Common myeloid progenitor, CD34-positive (primary cell): Measurements from ENCODE around the gene LRRC43.

Experiments used
- CTCF ChIA-PET: fragments of 350-600 bp; sonication (Branson Sonifier 250); formaldehyde crosslinking; loops from one replicate; lab custom pipeline; 2021; ENCODE audit warnings: antibody characterized with exemption; lab: Charles Lee
- POLR2A ChIA-PET: fragments of 350-600 bp; sonication (Branson Sonifier 250); formaldehyde crosslinking; loops from one replicate; lab custom pipeline; 2021; ENCODE audit warnings: antibody characterized with exemption; lab: Charles Lee
- DNase-seq, 3 donors: peaks; one replicate each; pipeline versions ENCODE4 v3.0.0 to v3.0.0-alpha.2; 2013
- H3K27ac ChIP-seq, 2 experiments: 1 replicate in 1 of 2; 2 replicates in 1 of 2; pipeline ENCODE4 v1.7.0; 2013; ENCODE audit warnings: inconsistent platforms in 2 of 2, low read length in 2 of 2, mild to moderate bottlenecking in 2 of 2, low read depth in 1 of 2, moderate library complexity in 1 of 2; ENCODE audit not compliant: severe bottlenecking in 2 of 2, insufficient read depth in 1 of 2, poor library complexity in 1 of 2
- H3K27me3 ChIP-seq, 5 experiments: replicated peaks in 2 of 5; 1 replicate in 3 of 5; 2 replicates in 2 of 5; pipeline versions ENCODE4 v1.6.1 to v1.7.0; 2013; ENCODE audit warnings: low read length in 4 of 5, mild to moderate bottlenecking in 2 of 5, moderate library complexity in 2 of 5, inconsistent platforms in 1 of 5; ENCODE audit not compliant: insufficient read depth in 5 of 5, control insufficient read depth in 4 of 5
- H3K36me3 ChIP-seq, 4 experiments: 1 replicate in 2 of 4; 2 replicates in 2 of 4; pipeline versions ENCODE4 v1.6.1 to v1.7.0; 2013; ENCODE audit warnings: low read length in 3 of 4, control low read depth in 1 of 4, mild to moderate bottlenecking in 1 of 4; ENCODE audit not compliant: control insufficient read depth in 4 of 4, insufficient read depth in 4 of 4
- H3K4me1 ChIP-seq, 4 experiments: 1 replicate in 3 of 4; 2 replicates in 1 of 4; pipeline versions ENCODE4 v1.6.1 to v1.7.1; 2013; ENCODE audit warnings: low read length in 3 of 4, mild to moderate bottlenecking in 3 of 4, control low read depth in 1 of 4, inconsistent platforms in 1 of 4, moderate library complexity in 1 of 4; ENCODE audit not compliant: control insufficient read depth in 4 of 4, insufficient read depth in 4 of 4; ENCODE audit errors: control extremely low read depth in 1 of 4
- H3K4me3 ChIP-seq, 7 experiments: 1 replicate in 4 of 7; 2 replicates in 3 of 7; pipeline versions ENCODE4 v1.5.1 to v1.7.0; 2013; ENCODE audit warnings: mild to moderate bottlenecking in 7 of 7, low read length in 6 of 7, moderate library complexity in 6 of 7, inconsistent platforms in 2 of 7, low read depth in 2 of 7, control low read depth in 1 of 7; ENCODE audit not compliant: insufficient read depth in 4 of 7, control insufficient read depth in 1 of 7; ENCODE audit errors: extremely low read depth in 1 of 7
- H3K9me3 ChIP-seq, 5 experiments: 1 replicate in 4 of 5; 2 replicates in 1 of 5; pipeline versions ENCODE4 v1.6.1 to v1.7.1; 2013; ENCODE audit warnings: low read length in 4 of 5, mild to moderate bottlenecking in 2 of 5, inconsistent platforms in 1 of 5, low read depth in 1 of 5, moderate library complexity in 1 of 5; ENCODE audit not compliant: control insufficient read depth in 4 of 5, insufficient read depth in 2 of 5; ENCODE audit errors: control extremely low read depth in 1 of 5
- WGBS: methylation state at CpG from one replicate; pipeline ENCODE4 v1.1.5; 2013; ENCODE audit not compliant: insufficient coverage; 5-methylcytosine and 5-hydroxymethylcytosine counted together

Gene LRRC43

DNA sequence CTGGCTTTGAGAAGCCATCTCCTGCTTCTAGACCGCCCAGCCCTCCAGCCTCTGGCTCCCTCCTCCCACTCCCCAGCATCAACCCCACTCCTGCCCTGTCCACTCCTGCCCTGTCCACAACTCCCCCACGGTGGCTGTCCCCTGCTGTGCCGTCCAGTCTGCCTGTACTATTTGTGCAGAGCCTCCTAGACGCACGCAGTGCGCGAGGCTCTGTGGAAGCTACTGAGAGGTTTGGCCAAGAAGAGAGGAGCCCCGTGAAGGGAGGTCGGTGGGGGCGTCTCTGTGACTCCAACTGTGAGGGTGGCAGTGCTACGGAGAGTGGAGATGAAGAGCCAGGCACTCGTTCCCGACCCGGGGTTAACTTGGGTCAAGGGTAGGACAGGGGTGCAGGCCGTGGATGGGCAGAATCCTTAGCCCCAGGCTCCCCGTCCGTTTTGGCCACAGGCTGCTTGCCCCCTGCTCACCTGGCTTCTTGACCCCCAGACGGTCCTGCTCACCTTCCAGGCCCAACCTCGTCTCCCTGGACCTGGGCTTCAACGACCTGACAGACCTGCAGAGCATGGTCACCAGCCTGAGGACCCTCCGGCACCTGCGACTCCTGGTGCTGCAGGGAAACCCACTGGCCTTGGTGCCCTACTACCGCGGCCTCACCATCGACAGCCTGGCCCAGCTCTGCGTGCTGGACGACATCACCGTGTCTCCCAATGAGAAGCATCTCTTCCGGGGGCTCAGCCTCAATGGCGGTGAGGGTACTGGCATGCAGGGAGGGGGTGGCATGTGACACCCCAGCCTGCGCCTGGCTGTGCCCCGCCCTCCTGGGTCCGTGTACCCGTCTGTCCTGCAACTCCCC lies 6.9 kb downstream of the LRRC43 start:
- DNase-seq: no peak
- Histone ChIP-seq H3K9me3 (no peaks in the 10 kb centered on the region), H3K27me3 (no peaks in the 10 kb centered on the region), H3K4me3 (no peak overlapping the region), H3K36me3 (no peaks in the 10 kb centered on the region), H3K27ac (no peak overlapping the region), H3K4me1 (peaks cover 0 to 2% (median under 1%) of the 10 kb centered on the region in 4 experiments)
- CTCF ChIA-PET: interaction anchor here (0.6 to 4.8 kb wide), 18 partner anchors 12 to 272 kb away, joined by 3 to 27 read pairs (median 5); no protein-coding TSS in a partner anchor
- WGBS: 97% methylated on average over 33 of the region's 34 CpGs
- POLR2A ChIA-PET: no interaction called here

DNA sequence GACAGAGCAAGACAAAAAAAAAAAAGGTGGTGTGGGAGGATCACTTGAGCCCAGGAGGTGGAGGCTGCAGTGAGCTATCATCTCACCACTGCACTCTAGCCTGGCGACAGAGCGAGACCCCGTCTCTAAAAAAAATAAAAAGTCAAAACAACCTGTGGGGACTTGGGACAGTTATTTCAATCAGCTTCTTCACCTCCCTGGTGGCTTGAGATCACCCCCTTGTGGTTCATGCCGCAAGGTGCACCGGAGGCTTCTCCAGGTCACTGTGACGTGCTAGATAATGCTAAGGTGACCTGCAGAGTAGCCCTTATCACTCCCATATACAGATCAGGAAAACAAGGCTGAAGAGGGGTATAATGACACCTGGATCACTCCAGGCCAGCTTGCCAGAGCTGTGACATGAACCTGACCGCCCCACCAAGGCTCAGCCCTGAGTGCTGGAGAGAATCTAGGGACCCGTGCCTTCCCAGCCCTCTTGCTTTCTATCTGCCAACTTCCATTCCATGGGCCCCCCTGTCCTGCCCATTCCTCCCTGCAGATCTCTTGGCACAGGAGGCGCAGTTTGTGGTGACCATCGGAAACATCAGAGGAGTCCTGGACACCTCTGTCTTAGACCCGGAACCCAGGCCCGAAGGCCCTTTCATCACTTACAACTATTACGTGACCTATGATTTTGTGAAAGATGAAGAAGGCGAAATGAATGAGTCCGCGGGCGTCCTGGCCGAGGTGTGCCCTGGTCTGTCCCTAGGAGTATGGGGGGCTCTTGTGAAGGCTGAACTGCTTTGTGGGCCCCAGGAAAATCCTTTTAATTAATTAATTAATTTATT lies 8.1 kb downstream of the LRRC43 start:
- DNase-seq: peak; percentile 71 to 86 (median 80)
- H3K27me3 ChIP-seq: no peaks in the 10 kb centered on the region
- H3K27ac ChIP-seq: no peak overlapping the region
- no peaks in the 10 kb centered on the region for H3K36me3 ChIP-seq
- no peaks in the 10 kb centered on the region for H3K4me1 ChIP-seq
- WGBS: 49% methylated on average over 8 of the region's 18 CpGs
- ChIA-PET CTCF (interaction anchor here (0.6 to 4.8 kb wide), 30 partner anchors 10 to 336 kb away, joined by 3 to 27 read pairs (median 4); partner anchors contain the start of genes IL31 and RSRC2), POLR2A (no interaction called here)
- no peak overlapping the region for H3K4me3 ChIP-seq
- H3K9me3 ChIP-seq: peaks cover 0 to 3% (median 0%) of the 10 kb centered on the region in 5 experiments

DNA sequence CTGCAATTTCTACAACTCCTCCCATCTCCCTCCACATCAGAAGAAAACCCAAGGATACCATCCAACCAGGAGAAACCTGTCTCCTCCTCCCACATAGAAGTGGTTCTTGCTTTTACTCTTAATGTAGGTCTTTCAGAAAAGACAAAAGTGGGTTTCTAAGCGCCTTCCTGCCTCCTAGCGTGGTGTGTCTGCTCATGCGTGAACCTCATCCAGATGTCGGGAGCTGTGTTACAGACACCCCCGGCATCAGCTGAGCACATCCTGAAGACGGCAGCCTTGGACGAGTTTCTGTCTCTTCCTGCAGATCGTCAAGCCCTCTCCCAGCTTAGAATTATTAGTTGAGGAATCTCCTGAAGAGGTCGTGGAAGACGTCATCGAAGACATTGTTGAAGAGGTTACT lies 9.5 kb downstream of the LRRC43 start:
- CTCF ChIA-PET: interaction anchor here (1.0 to 4.8 kb wide), 11 partner anchors 9 to 166 kb away, joined by 3 to 27 read pairs (median 4); no protein-coding TSS in a partner anchor
- POLR2A ChIA-PET: no interaction called here
- H3K9me3 ChIP-seq: peaks cover 0 to 3% (median 0%) of the 10 kb centered on the region in 5 experiments
- H3K36me3 ChIP-seq: no peaks in the 10 kb centered on the region
- no peak overlapping the region for H3K27ac ChIP-seq
- H3K4me1 ChIP-seq: no peaks in the 10 kb centered on the region
- H3K4me3 ChIP-seq: no peak overlapping the region
- H3K27me3 ChIP-seq: no peaks in the 10 kb centered on the region
- WGBS: 96% methylated on average over 7 of the region's 11 CpGs
- DNase-seq: no peak

DNA sequence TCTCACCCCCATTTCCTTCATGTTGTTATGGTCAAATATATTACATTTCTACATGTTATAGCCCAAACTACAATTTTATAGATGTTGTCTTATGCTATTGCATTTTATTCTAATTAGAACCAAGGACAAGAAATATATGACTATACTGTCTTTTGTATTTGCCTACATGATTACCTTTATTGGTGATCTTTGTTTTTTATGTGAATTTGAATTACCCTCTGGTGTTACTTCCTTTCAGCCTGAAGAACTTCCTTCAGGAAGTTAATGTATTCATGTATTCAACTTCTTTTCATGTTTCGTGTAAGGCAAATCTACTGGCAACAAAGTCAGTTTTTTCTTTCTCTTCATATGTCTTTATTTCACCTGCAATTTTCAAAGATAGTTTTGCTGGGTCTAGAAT lies 11.9 kb downstream of the LRRC43 start:
- H3K4me1 ChIP-seq: no peaks in the 10 kb centered on the region
- H3K9me3 ChIP-seq: peaks cover 0 to 3% (median 0%) of the 10 kb centered on the region in 5 experiments
- no peak for DNase-seq
- H3K27me3 ChIP-seq: no peaks in the 10 kb centered on the region
- no peaks in the 10 kb centered on the region for H3K36me3 ChIP-seq
- H3K27ac ChIP-seq: no peak overlapping the region
- ChIA-PET CTCF (interaction anchor here (0.7 to 4.8 kb wide), 4 partner anchors 36 to 65 kb away, joined by 3 to 27 read pairs (median 4); no protein-coding TSS in a partner anchor), POLR2A (no interaction called here)
- H3K4me3 ChIP-seq: no peak overlapping the region
- 80% methylated on average over 1 of the region's 1 CpG for WGBS

DNA sequence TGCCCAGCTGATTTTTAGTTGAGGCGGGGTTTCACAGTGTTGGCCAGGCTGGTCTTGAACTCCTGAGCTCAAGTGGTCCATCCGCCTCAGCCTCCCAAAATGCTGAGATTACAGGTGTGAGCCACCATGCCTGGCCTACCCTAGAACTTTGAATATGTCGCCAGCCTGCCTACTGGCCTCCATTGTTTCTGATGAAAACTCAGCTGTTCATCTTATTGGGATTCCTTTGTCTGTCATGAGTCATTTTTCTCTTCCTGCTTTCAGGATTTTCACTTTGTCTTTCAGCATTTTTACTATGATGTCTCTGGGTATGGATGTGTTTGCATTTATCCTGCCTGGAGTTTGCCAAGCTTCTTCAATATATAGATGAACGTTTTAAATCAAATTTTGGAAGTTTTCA lies 12.5 kb downstream of the LRRC43 start:
- ChIA-PET POLR2A (no interaction called here), CTCF (interaction anchor here (0.7 to 1.2 kb wide), 5 partner anchors 25 to 69 kb away, joined by 3 to 4 read pairs (median 3); no protein-coding TSS in a partner anchor)
- Histone ChIP-seq H3K4me3 (no peak overlapping the region), H3K27me3 (peaks cover 0 to 4% (median 0%) of the 10 kb centered on the region in 5 experiments), H3K27ac (no peak overlapping the region), H3K9me3 (peaks cover 0 to 3% (median 0%) of the 10 kb centered on the region in 5 experiments), H3K36me3 (no peaks in the 10 kb centered on the region), H3K4me1 (no peaks in the 10 kb centered on the region)
- WGBS: 100% methylated on average over 3 of the region's 4 CpGs
- no peak for DNase-seq

DNA sequence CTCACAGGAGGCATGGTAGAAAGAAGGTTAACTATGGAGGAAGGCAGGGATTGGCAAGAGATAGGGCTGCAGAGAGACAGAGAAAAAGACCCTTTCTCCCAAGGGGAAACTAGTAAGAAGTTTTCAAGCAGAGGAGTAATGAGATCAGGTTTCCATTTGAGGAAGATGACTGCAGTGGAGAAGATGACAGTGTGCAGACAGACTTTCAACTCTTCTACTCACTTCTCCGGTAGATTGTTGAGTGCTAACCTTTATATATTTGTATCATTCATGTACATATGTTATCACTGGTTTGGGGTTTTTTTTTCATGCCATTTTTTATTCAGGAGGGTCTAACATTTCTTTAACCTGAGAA lies 14.7 kb downstream of the LRRC43 start:
- H3K4me1 ChIP-seq: no peaks in the 10 kb centered on the region
- no CpG with 5 or more reads among the region's 1 CpG for WGBS
- H3K27ac ChIP-seq: peak overlapping the region in 1 of 2 experiments; percentile 72
- H3K9me3 ChIP-seq: peaks cover 0 to 3% (median 0%) of the 10 kb centered on the region in 5 experiments
- no peaks in the 10 kb centered on the region for H3K36me3 ChIP-seq
- ChIA-PET CTCF (interaction anchor here (0.6 kb wide), 1 partner anchor 15 kb away, joined by 3 read pairs; the partner anchor contains the start of gene LRRC43), POLR2A (no interaction called here)
- no peak overlapping the region for H3K4me3 ChIP-seq
- no peak for DNase-seq
- peaks cover 6 to 23% (median 10%) of the 10 kb centered on the region in 5 experiments for H3K27me3 ChIP-seq
